HG03521 (cell line): Measurements from ENCODE around the gene CST9L.

Experiments
- ATAC-seq: cut with Tn5 transposase; IDR thresholded peaks from one replicate; pipeline ENCODE4 v1.9.1; 2021; ENCODE audit warnings: mild to moderate bottlenecking, moderate library complexity; ENCODE audit not compliant: unreplicated experiment

Gene CST9L

DNA sequence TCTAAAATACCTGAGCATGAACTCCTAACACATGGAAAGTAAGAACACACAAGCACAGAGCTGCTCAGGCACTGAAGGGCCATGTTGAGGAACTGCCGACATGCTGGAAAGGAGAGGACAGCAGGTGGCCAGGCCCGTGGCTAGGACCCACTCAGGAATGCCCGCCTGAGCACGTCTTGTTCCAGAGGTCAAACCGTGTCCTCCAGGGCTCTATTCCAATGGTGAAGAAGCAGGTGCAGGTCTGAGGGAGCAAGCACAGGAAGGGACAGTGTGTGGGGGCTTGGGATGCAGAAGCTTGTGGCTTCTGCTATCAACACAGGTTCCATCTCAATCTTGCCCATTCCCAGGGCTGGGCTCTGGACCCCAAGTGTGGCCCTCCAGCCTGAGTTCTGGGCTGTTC is 20.7 kb downstream of the CST9L start:
- no peak for ATAC-seq

DNA sequence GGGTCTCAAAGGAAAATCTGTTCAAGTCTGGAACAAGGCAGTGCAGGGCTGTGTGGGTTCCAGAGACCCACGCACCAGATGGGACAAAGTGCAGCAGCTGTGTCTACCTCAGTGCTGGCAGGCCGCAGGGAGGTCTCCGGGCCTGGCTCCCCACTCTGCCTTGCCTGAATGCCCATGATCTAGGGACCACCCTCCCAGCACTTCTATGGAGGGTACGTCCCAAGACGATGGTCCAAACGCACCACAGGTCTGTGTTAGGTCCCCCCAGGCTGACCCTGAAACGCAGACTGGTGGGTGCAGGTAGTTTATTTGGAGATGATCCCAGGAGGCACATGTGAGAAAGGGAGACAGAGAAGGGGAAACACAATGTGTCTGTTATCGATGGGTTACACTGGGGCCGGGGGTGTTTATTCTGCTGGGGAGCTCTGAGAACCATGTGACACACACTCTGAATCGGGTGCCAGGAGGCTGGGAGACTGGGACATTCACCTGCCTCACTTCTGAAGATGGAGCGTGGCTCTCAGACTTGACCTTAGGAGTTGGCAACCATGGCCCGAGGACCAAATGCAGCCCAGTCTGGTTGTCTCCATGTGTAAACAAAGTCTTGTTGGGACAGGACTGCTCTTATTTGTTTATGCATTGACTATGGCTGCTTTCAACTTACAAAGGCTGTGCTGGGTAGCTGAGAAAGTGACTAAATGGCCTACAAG is 21.7 kb downstream of the CST9L start:
- ATAC-seq: no peak

DNA sequence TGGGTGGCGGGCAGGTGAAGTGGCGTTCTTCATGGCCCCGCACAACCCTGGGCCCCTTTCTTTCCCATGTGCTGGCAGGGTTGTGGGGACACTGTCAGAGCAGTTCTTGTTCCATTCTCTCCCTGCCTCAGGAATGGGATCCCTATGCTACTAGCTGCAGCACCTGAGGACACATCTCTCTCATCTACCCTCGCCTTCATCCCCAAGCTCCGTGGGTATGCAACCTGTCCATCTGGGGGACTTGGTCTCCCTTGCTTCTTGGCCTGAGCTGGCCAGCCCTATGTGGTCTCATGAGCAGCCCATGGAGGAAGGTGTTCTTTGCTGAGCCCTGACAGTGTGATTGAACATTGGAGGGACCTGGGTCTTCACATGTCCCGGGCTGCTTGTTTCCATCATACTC is 24.2 kb downstream of the CST9L start:
- ATAC-seq: no peak

- ATAC-seq: no peak
Measured at GRCh38 chr20:23542801-23543200, 25.5 kb downstream of the CST9L start.

- no peak for ATAC-seq
Measured at GRCh38 chr20:23541776-23542175, 26.5 kb downstream of the CST9L start.

GRCh38 chr20:23541330-23541729 is 27.0 kb downstream of the CST9L start:
- ATAC-seq: no peak

GRCh38 chr20:23540624-23541023 is 27.7 kb downstream of the CST9L start:
- ATAC-seq: no peak

DNA sequence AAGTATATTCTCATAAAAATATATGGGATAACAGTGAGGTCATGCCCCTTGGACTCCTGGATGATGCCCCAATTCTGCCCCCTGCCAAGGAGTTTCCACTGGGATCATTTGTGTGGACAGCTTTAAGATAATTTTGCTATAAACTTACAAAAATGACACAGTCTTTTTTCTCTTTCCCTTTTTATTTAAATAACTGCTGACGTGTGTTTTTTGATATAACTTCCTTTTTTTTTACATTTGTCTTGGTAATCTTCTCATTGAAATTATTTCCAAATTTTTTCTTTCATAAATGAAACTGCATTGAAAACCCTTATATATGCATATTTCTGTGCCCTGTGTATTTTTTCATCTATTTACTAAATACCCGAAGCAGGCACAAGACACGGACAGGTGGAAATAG is 31.3 kb downstream of the CST9L start:
- ATAC-seq: no peak

DNA sequence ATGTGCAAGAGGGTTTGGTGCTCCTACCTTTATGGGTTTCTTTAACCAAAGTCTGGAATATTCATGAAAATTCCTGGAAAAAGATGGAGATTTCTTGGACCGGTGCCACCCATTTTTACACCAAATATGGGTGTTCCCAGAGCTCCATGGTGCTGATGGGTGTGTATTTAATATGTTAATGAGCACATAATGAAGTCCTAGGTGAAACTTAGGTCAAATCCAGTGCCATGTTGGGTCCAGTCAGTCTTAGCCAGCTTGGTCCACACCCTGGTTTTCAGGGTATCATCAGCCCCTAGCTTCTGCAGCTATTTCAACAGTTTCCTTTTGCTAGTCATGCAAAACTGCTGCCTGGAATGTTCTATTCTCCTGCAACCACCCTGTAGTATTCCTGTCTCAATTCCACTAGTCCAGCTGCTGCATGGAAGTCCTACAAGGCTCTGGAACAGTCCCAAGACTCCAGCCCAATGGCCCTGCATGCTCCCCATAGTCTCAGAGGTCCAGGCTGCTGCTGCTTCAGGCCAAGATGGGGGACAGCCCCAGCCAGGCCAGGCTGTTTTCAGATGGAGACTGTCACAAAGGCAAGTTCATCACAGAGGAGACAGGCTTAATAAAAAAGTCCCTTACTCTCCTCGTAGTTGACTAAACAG is 31.8 kb downstream of the CST9L start:
- ATAC-seq: no peak

DNA sequence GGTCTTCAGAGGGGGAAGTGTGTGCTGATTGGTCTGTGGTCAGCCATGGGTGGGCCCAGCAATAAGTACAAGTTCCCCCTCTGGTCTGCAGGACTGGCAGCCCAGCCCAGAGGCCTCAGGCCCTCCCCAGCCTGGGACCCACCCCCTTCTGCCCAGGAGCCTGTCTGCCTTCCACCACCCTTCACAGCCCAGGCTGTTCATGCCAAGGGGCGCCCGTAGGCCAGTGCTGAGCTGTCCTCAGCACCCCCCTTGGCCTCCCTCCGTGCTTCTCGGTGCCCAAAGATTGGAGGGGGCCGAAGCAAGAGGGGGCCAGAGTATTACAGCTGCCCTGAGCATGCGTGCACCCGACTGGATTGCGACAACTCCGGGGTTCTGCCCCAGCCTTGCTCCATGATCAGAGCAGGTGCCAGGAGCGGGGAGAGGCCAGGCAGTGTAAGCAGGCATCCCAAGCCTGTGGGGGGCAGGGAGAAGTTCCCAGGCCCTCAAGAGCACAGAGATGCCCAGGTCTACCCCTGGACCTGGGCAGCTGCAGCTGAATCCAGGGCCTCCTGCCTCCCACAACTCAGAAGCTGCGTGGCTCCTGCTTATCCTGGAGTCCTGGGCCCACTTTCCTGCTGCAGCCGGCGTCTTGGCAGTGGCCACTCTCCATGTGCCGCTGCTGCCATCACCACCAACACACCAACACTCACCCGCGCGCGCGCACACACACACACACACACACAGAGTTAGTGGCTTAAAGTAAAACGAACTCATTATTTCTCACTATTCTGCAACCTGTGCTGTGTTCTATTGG is 33.3 kb downstream of the CST9L start:
- ATAC-seq: no peak

GRCh38 chr20:23533161-23533560 is 35.1 kb downstream of the CST9L start:
- no peak for ATAC-seq

DNA sequence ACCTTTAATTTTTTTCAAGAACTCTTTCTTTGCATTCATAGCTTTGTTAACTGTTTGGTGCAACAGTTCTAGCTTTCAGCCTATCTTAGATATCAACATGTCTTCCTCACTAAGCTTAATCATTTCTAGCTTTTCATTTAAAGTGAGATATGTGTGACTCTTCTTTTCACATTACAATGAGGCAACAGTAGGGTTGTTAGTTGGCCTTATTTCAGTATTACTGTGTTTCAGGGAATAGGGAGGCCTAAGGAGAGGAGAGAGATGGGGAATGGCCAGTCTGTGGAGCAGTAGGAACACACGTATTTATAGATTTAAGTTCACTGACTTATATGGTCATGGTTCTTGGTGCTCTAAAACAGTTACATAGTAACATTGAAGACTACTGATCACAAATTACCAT is 35.8 kb downstream of the CST9L start:
- no peak for ATAC-seq

DNA sequence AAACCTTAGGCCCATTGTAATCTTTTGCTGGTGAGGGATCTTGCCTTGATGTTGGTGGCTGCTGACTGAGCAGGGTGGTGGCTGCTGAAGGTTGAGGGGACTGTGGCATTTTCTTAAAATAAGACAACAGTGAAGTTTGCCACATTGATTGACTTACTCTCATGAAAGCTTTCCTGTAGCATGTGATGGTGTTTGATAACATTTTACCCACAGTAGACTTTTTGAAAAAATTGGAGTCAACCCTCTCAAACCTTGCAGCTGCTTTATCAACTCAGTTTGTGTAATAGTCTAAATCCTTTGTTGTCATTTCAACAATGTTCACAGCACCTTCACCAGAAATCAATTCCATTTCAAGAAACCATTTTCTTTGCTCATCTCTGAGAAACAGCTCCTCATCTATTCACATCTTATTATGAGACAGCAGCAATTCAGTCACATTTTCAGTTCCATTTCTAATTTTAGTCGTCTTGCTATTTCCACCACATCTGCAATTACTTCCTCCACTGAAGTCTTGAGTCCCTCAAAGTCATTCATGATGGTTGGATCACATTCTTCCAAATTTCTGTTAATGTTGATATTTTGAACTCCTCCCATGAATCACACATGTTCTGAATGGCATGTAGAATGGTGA is 37.2 kb downstream of the CST9L start:
- no peak for ATAC-seq

- no peak for ATAC-seq
Measured at GRCh38 chr20:23528867-23529431, 39.3 kb downstream of the CST9L start.

- no peak for ATAC-seq
Measured at GRCh38 chr20:23526850-23527249, 41.4 kb downstream of the CST9L start.

DNA sequence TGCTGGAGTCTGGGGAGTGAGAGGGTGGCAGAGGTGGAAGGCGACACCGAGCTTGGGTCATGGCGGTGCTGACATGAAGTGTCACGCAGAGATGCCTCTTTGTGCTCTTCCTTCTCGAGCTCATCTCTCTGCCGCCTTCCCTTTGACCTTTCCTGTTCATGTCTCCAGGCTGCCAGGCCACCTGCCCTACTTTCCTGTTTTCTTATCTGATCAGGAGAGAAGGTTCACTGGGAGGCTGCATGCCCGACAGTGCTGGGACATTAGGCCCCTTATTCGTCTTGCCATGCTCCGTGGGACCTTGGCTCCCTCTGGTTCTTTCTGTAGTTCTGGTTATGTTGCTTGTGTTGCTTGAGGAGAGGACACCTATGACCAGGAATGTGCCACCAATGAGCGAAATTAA is 44.1 kb downstream of the CST9L start:
- no peak for ATAC-seq

DNA sequence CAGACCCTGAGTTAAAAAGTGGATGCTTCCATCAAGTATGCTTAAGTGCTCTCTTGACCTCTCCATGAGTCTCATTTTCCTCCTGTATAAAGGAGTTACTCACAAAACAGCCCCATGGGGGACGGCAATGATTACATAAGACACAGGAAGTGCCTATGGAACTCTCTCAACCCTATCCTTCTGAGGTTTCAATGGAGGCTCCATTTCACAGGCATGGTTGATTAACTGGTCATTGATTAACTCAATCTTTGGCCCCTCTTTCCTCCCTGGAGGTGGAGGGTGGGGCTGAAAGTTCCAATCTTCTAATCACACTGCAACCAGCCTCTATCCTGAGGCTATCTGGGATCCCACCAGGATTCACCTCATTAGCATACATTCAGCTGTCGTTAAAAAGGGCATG is 48.1 kb downstream of the CST9L start:
- ATAC-seq: no peak

DNA sequence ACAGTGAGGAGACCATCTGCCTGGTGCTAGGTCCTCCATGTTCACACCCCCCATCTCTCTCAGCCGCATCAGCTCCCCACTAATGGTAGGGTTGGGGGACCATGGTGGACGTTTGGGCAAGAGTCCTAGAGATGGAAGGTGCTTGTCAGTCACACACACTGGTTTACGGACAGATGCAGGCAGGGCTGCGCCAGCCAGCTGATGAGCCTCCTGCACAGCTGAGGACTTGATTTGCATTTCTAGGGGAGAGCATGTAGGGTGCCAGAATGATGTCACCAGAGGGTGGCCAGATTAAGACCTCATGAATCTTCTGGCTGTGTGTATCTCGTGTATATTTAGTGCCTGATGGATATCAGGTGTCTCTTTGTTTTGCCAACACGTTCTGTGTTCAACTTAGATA is 48.7 kb downstream of the CST9L start:
- peak; percentile 50 for ATAC-seq

DNA sequence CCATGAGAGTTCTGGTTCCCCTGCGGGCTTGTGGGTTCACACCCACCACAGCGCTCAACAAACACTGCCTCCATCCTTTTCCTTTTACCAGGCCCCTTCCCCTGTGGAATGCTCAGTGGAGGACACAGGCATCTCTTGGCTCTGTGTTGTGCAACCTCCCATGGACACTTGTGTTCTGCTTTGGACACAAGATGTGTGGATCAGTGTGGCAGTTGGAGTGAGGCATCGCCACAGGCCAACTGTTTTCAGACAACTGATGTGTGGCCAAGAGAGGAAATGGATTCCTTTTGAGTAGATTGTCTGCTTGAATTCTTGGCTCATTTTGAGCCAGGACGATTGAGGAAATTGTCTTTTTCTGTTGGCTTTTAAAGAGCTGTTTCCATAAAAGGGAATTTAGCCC is 50.6 kb downstream of the CST9L start:
- no peak for ATAC-seq

DNA sequence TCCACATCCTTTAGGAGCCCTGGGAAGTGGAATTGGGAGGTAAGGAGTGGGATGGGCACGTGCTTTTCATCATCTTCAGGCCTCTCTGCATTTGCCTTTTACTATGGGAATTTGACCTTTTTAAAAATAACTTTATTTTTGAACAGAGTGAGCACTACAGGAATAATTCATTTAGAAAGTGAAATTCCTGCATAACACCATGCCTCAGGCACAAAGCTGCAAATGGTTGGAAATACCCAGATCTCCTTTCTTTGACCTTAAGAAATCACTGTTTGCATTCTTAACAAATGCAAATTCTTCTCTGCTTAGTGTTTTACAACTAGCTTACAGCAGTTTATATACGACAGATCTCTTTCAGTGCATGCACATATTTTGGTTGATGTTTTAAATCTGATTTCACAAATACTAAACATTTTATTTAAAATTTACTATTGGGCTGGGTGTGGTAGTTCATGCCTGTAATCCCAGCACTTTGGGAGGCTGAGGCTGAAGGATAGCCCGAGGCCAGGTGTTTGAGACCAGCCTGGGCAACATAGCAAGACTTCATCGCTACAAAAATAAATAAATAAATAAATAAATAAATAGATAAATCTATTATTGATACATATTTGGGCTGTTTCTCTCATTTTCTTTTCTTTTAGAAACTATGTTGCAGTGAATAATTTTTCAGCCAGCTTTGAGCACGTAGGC is 52.9 kb downstream of the CST9L start:
- no peak for ATAC-seq

- ATAC-seq: no peak
Measured at GRCh38 chr20:23514848-23515247, 53.4 kb downstream of the CST9L start.
